Measurements from ENCODE around the gene SPINT1.
"Not testable (repeated sequence)": the region's sequence is repeated elsewhere in the genome, so short reads cannot be mapped to it uniquely, and the experiment has no call there.

The SPINT1 gene

GRCh38 chr15:40830884-40831283 is 13.0 kb upstream of the SPINT1 start:
- no peak for DNase-seq

- DNase-seq: no peak
Observed at GRCh38 chr15:40831861-40832260, 12.0 kb upstream of the SPINT1 start.

- DNase-seq: no peak
Observed at GRCh38 chr15:40832903-40833302, 10.9 kb upstream of the SPINT1 start.

- DNase-seq: no peak
Observed at GRCh38 chr15:40836020-40836419, 7.8 kb upstream of the SPINT1 start.

GRCh38 chr15:40838756-40839155 is 5.1 kb upstream of the SPINT1 start:
- DNase-seq: no peak

- DNase-seq: no peak
Observed at GRCh38 chr15:40841741-40842140, 2.1 kb upstream of the SPINT1 start.

- no peak for DNase-seq
Observed at GRCh38 chr15:40843261-40843884, 475 bp upstream of the SPINT1 start.

GRCh38 chr15:40844696-40845030 is 815 bp downstream of the SPINT1 start:
- DNase-seq: no peak

GRCh38 chr15:40845036-40845435 is 1.2 kb downstream of the SPINT1 start:
- no peak for DNase-seq

GRCh38 chr15:40845511-40846284 is 1.9 kb downstream of the SPINT1 start:
- no peak for DNase-seq

- DNase-seq: no peak
Observed at GRCh38 chr15:40846841-40847222, 3.0 kb downstream of the SPINT1 start.

GRCh38 chr15:40847223-40847961 is 3.5 kb downstream of the SPINT1 start:
- peak; percentile 98 for DNase-seq

GRCh38 chr15:40850576-40851112 is 6.8 kb downstream of the SPINT1 start:
- no peak for DNase-seq

GRCh38 chr15:40852529-40852928 is 8.7 kb downstream of the SPINT1 start:
- DNase-seq: no peak

- no peak for DNase-seq
Observed at GRCh38 chr15:40853241-40853890, 9.5 kb downstream of the SPINT1 start.

- DNase-seq: no peak
Observed at GRCh38 chr15:40854161-40854560, 10.3 kb downstream of the SPINT1 start.

GRCh38 chr15:40855706-40856234 is 11.9 kb downstream of the SPINT1 start:
- DNase-seq: no peak

- DNase-seq: no peak
Observed at GRCh38 chr15:40856746-40857145, 12.9 kb downstream of the SPINT1 start.

GRCh38 chr15:40857601-40858341 is 13.9 kb downstream of the SPINT1 start:
- peak; percentile 90 for DNase-seq

GRCh38 chr15:40858706-40859105 is 14.9 kb downstream of the SPINT1 start:
- no peak for DNase-seq

- DNase-seq: peak; percentile 87
Observed at GRCh38 chr15:40859206-40859851, 15.5 kb downstream of the SPINT1 start.

GRCh38 chr15:40861147-40861546 is 17.3 kb downstream of the SPINT1 start:
- not testable (repeated sequence) for DNase-seq

All from OCI-M1 (cell line).